Transverse colon (tissue), 4 donors: ENCODE measurements around the gene EEF2. TPM values are rescaled to one million over a fixed set of nuclear protein-coding genes. Genes with fewer than 3 reads are reported as not detected.
"Not testable (repeated sequence)": the region's sequence is repeated elsewhere in the genome, so short reads cannot be mapped to it uniquely, and the experiment has no call there.

Source experiments
- DNase-seq: peaks from one replicate; pipeline ENCODE4 v3.0.0-alpha.2; 2019
- H3K27ac ChIP-seq, 4 donors: fragments of 200-600 bp; sonication (generic); 2 replicates each; pipeline ENCODE4 v1.5.1; 2016 to 2018; ENCODE audit warnings: inconsistent platforms in 4 of 4
- H3K27me3 ChIP-seq: fragments of 200-600 bp; sonication (generic); 2 replicates; pipeline ENCODE4 v1.5.1; 2017; ENCODE audit warnings: inconsistent platforms
- H3K36me3 ChIP-seq, 4 donors: fragments of 200-600 bp; sonication (generic); 2 replicates each; pipeline ENCODE4 v1.5.1; 2017 to 2019; ENCODE audit warnings: inconsistent platforms in 4 of 4
- H3K4me1 ChIP-seq, 4 donors: fragments of 200-600 bp; sonication (generic); 2 replicates each; pipeline ENCODE4 v1.5.1; 2017 to 2020; ENCODE audit warnings: inconsistent platforms in 4 of 4
- H3K4me3 ChIP-seq, 4 donors: fragments of 200-600 bp; sonication (generic); 1 replicate in 1 of 4; 2 replicates in 3 of 4; pipeline versions ENCODE4 v1.5.1 to v1.6.1; 2017 to 2019; ENCODE audit warnings: inconsistent platforms in 4 of 4
- H3K9me3 ChIP-seq, 2 donors: fragments of 200-600 bp; sonication (generic); 2 replicates each; pipeline ENCODE4 v1.5.1; 2017 to 2019; ENCODE audit warnings: inconsistent platforms in 2 of 2
- EP300 ChIP-seq: sonication (generic); formaldehyde crosslinking; IDR thresholded peaks from one replicate; pipeline ENCODE4 v1.6.1; 2017; ENCODE audit warnings: antibody characterized with exemption, low read depth
- POLR2A ChIP-seq: fragments of 450-650 bp; IDR thresholded peaks from one replicate; pipeline ENCODE4 v1.6.1; 2016; ENCODE audit warnings: antibody characterized with exemption, mild to moderate bottlenecking, moderate library complexity
- POLR2AphosphoS5 ChIP-seq, 3 donors: sonication (generic); formaldehyde crosslinking; IDR thresholded peaks; one replicate each; pipeline ENCODE4 v1.6.1; 2016; ENCODE audit warnings: antibody characterized with exemption in 3 of 3
- WGBS, 2 donors: methylation state at CpG; one replicate each; pipeline ENCODE4 v1.1.5; 2018; ENCODE audit warnings: low coverage in 1 of 2; 5-methylcytosine and 5-hydroxymethylcytosine counted together
- in situ Hi-C, 4 donors: fragments of 200-750 bp; cut with MboI; loops; one replicate each; pipeline versions ENCODE4 v1.15.0 to v1.15.1; 2017; ENCODE audit warnings: low sequenced_read_pairs in 3 of 4, low pct_ligation_motif_present in 1 of 4, low pct_unique_long_range_greater_than_20kb in 1 of 4
- intact Hi-C: fragments of 100-400 bp; cut with DNase I; formaldehyde crosslinking; loops from one replicate; pipeline ENCODE4 v1.15.1; 2023; ENCODE audit warnings: low total_unique reads
- total RNA-seq, 4 donors: library from RNA; depleted of rRNA; stranded (reverse); fragments of >200 nt; gene quantifications; one replicate each; pipeline ENCODE4 v1.1.0, GENCODE V29; 2016
- TF ChIP-seq, protein P1 (sequence below), 5 experiments: fragments of 200-600 bp in 3 of 5; fragments of 450-650 bp in 2 of 5; sonication (generic) in 3 of 5; IDR thresholded peaks; 1 replicate in 2 of 5; 2 replicates in 3 of 5; pipeline ENCODE4 v1.5.1; 2016 to 2017; ENCODE audit warnings: antibody characterized with exemption in 5 of 5, inconsistent platforms in 3 of 5, mild to moderate bottlenecking in 2 of 5, moderate library complexity in 1 of 5

EEF2 gene
- total RNA-seq, 4 donors from 2014 or later: 1,013 to 1,686 (median 1,532) TPM

GRCh38 chr19:4012092-4012974 is 27.1 kb upstream of the EEF2 start:
- H3K36me3 ChIP-seq: peaks cover 0 to 8% (median 0%) of the 10 kb centered on the region in 4 donors
- peak; percentile 38 for DNase-seq
- H3K9me3 ChIP-seq: no peaks in the 10 kb centered on the region
- H3K27ac ChIP-seq: peak overlapping the region; percentile 62 to 82 (median 68)
- peaks cover 47 to 80% (median 60%) of the 10 kb centered on the region in 4 donors for H3K4me1 ChIP-seq
- intact Hi-C loops: no loop called here
- no peak for TF ChIP-seq EP300
- peak in 2 of 3 donors; percentile 12 to 44 for TF ChIP-seq POLR2AphosphoS5 (IDR thresholded peaks at IDR 0.05)
- H3K4me3 ChIP-seq: no peak overlapping the region
- in situ Hi-C loops: no loop called here
- no peaks in the 10 kb centered on the region for H3K27me3 ChIP-seq
- 54% methylated on average over 27 of the region's 27 CpGs; no CpG with 5 or more reads in 1 of the 2 donors for WGBS, 2 donors

- H3K4me3 ChIP-seq, intact Hi-C loops, DNase-seq, H3K36me3 ChIP-seq, in situ Hi-C loops, H3K9me3 ChIP-seq, H3K27me3 ChIP-seq: not testable (repeated sequence)
- Histone ChIP-seq H3K27ac (peak overlapping the region; percentile 90 to 93 (median 91)), H3K4me1 (peaks cover 50 to 83% (median 64%) of the 10 kb centered on the region in 4 donors)
- 66% methylated on average over 6 of the region's 6 CpGs; no CpG with 5 or more reads in 1 of the 2 donors for WGBS, 2 donors
These were observed 26.2 kb upstream of the EEF2 start for GRCh38 chr19:4011430-4011829.

GRCh38 chr19:4010808-4011110 is 25.5 kb upstream of the EEF2 start:
- no peaks in the 10 kb centered on the region for H3K9me3 ChIP-seq
- 79% methylated on average over 14 of the region's 14 CpGs; no CpG with 5 or more reads in 1 of the 2 donors for WGBS, 2 donors
- peak overlapping the region; percentile 90 to 93 (median 91) for H3K27ac ChIP-seq
- TF ChIP-seq POLR2AphosphoS5 (IDR thresholded peaks at IDR 0.05) (no peak), EP300 (no peak), POLR2A (no peak)
- TF ChIP-seq, protein P1, sequence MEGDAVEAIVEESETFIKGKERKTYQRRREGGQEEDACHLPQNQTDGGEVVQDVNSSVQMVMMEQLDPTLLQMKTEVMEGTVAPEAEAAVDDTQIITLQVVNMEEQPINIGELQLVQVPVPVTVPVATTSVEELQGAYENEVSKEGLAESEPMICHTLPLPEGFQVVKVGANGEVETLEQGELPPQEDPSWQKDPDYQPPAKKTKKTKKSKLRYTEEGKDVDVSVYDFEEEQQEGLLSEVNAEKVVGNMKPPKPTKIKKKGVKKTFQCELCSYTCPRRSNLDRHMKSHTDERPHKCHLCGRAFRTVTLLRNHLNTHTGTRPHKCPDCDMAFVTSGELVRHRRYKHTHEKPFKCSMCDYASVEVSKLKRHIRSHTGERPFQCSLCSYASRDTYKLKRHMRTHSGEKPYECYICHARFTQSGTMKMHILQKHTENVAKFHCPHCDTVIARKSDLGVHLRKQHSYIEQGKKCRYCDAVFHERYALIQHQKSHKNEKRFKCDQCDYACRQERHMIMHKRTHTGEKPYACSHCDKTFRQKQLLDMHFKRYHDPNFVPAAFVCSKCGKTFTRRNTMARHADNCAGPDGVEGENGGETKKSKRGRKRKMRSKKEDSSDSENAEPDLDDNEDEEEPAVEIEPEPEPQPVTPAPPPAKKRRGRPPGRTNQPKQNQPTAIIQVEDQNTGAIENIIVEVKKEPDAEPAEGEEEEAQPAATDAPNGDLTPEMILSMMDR (IDR thresholded peaks at IDR 0.05): no peak
- intact Hi-C loops: no loop called here
- in situ Hi-C loops: no loop called here
- no peaks in the 10 kb centered on the region for H3K27me3 ChIP-seq
- peaks cover 51 to 77% (median 59%) of the 10 kb centered on the region in 4 donors for H3K4me1 ChIP-seq
- H3K4me3 ChIP-seq: no peak overlapping the region
- no peak for DNase-seq
- H3K36me3 ChIP-seq: peaks cover 0 to 8% (median 0%) of the 10 kb centered on the region in 4 donors

GRCh38 chr19:4009990-4010807 is 24.9 kb upstream of the EEF2 start:
- H3K9me3 ChIP-seq: no peaks in the 10 kb centered on the region
- intact Hi-C loops: no loop called here
- peaks cover 47 to 72% (median 54%) of the 10 kb centered on the region in 4 donors for H3K4me1 ChIP-seq
- no peak for DNase-seq
- 68% methylated on average over 23 of the region's 24 CpGs; no CpG with 5 or more reads in 1 of the 2 donors for WGBS, 2 donors
- peak overlapping the region in 1 of 4 donors; percentile 94 for H3K4me3 ChIP-seq
- H3K36me3 ChIP-seq: peaks cover 0 to 8% (median 0%) of the 10 kb centered on the region in 4 donors
- peak overlapping the region; percentile 90 to 93 (median 91) for H3K27ac ChIP-seq
- in situ Hi-C loops: no loop called here
- peak in 2 of 3 donors; percentile 18 to 24 for TF ChIP-seq POLR2AphosphoS5 (IDR thresholded peaks at IDR 0.05)
- no peak for TF ChIP-seq POLR2A
- peak; percentile 30 for TF ChIP-seq EP300
- H3K27me3 ChIP-seq: no peaks in the 10 kb centered on the region

- in situ Hi-C loops: no loop called here
- WGBS, 2 donors: 1% methylated on average over 43 of the region's 55 CpGs; no CpG with 5 or more reads in 1 of the 2 donors
These were observed 22.7 kb upstream of the EEF2 start for GRCh38 chr19:4007836-4008539.

More at GRCh38 chr19:4007836-4008539, 22.7 kb upstream of the EEF2 start:
- Histone ChIP-seq H3K27ac (peak overlapping the region; percentile 90 to 93 (median 91)), H3K4me1 (peaks cover 38 to 50% (median 44%) of the 10 kb centered on the region in 4 donors), H3K4me3 (peak overlapping the region; percentile 88 to 98 (median 92)), H3K27me3 (no peaks in the 10 kb centered on the region), H3K9me3 (no peaks in the 10 kb centered on the region), H3K36me3 (no peaks in the 10 kb centered on the region)
- TF ChIP-seq POLR2A (no peak), POLR2AphosphoS5 (IDR thresholded peaks at IDR 0.05) (no peak), EP300 (no peak)
- TF ChIP-seq, protein P1 (IDR thresholded peaks at IDR 0.05): no peak
- intact Hi-C loops: no loop called here
- peak; percentile 48 for DNase-seq
